IPS-20b (cell line): ENCODE results near the gene PRRT4.

Experiments
- H3K27ac ChIP-seq: one replicate; pipeline ENCODE4 v1.5.1; 2013; ENCODE audit warnings: low read length
- H3K27me3 ChIP-seq: 2 replicates; pipeline ENCODE4 v1.6.1; 2013; ENCODE audit warnings: mild to moderate bottlenecking, low read length, inconsistent platforms; ENCODE audit not compliant: insufficient read depth
- H3K36me3 ChIP-seq: 2 replicates; pipeline ENCODE4 v1.6.1; 2013; ENCODE audit warnings: low read depth, mild to moderate bottlenecking, inconsistent platforms, low read length, moderate library complexity; ENCODE audit not compliant: insufficient read depth
- H3K4me1 ChIP-seq: 2 replicates; pipeline ENCODE4 v1.6.1; 2013; ENCODE audit warnings: mild to moderate bottlenecking, control low read depth, inconsistent platforms, low read length, moderate library complexity; ENCODE audit not compliant: insufficient read depth
- H3K4me3 ChIP-seq: 2 replicates; pipeline ENCODE4 v1.5.1; 2013; ENCODE audit warnings: mild to moderate bottlenecking, low read length, inconsistent platforms
- H3K9ac ChIP-seq: 2 replicates; pipeline ENCODE4 v1.6.1; 2013; ENCODE audit warnings: low read depth, mild to moderate bottlenecking, inconsistent platforms, low read length, moderate library complexity
- H3K9me3 ChIP-seq: 2 replicates; pipeline ENCODE4 v1.6.1; 2013; ENCODE audit warnings: mild to moderate bottlenecking, low read depth, low read length, inconsistent platforms; ENCODE audit not compliant: insufficient read depth

Gene PRRT4

GRCh38 chr7:128404143-128404681 is 42.7 kb upstream of the PRRT4 start:
- H3K9ac ChIP-seq: no peak overlapping the region
- H3K36me3 ChIP-seq: peaks cover 13% of the 10 kb centered on the region; the same call in 1 of the 2 replicates
- no peak overlapping the region for H3K27ac ChIP-seq
- H3K4me3 ChIP-seq: peak overlapping the region; percentile 72; the same call in 1 of the 2 replicates
- peaks cover 54% of the 10 kb centered on the region for H3K27me3 ChIP-seq
- no peaks in the 10 kb centered on the region for H3K9me3 ChIP-seq
- H3K4me1 ChIP-seq: peaks cover 19% of the 10 kb centered on the region

- peak overlapping the region; percentile 72; the same call in 1 of the 2 replicates for H3K4me3 ChIP-seq
- H3K27me3 ChIP-seq: peaks cover 49% of the 10 kb centered on the region
- H3K9me3 ChIP-seq: no peaks in the 10 kb centered on the region
- H3K27ac ChIP-seq: no peak overlapping the region
- H3K4me1 ChIP-seq: peaks cover 14% of the 10 kb centered on the region
- no peak overlapping the region for H3K9ac ChIP-seq
- peaks cover 13% of the 10 kb centered on the region; the same call in 1 of the 2 replicates for H3K36me3 ChIP-seq
Observed at GRCh38 chr7:128403676-128404075, 42.2 kb upstream of the PRRT4 start.

- H3K27ac ChIP-seq: no peak overlapping the region
- peaks cover 35% of the 10 kb centered on the region for H3K27me3 ChIP-seq
- no peak overlapping the region for H3K9ac ChIP-seq
- no peaks in the 10 kb centered on the region for H3K9me3 ChIP-seq
- peaks cover 25% of the 10 kb centered on the region; the same call in 1 of the 2 replicates for H3K36me3 ChIP-seq
- H3K4me1 ChIP-seq: peaks cover 7% of the 10 kb centered on the region
- no peak overlapping the region for H3K4me3 ChIP-seq
Observed at GRCh38 chr7:128402356-128402755, 40.9 kb upstream of the PRRT4 start.

- Histone ChIP-seq H3K9me3 (no peaks in the 10 kb centered on the region), H3K9ac (no peak overlapping the region), H3K4me3 (no peak overlapping the region), H3K36me3 (peaks cover 30% of the 10 kb centered on the region; the same call in 1 of the 2 replicates), H3K27me3 (peaks cover 22% of the 10 kb centered on the region), H3K4me1 (peaks cover 7% of the 10 kb centered on the region), H3K27ac (no peak overlapping the region)
Observed at GRCh38 chr7:128400566-128400965, 39.1 kb upstream of the PRRT4 start.

- no peaks in the 10 kb centered on the region for H3K9me3 ChIP-seq
- peaks cover 30% of the 10 kb centered on the region; the same call in 1 of the 2 replicates for H3K36me3 ChIP-seq
- no peak overlapping the region for H3K27ac ChIP-seq
- peaks cover 7% of the 10 kb centered on the region for H3K4me1 ChIP-seq
- H3K9ac ChIP-seq: no peak overlapping the region
- H3K4me3 ChIP-seq: no peak overlapping the region
- H3K27me3 ChIP-seq: peaks cover 16% of the 10 kb centered on the region
Observed at GRCh38 chr7:128399991-128400390, 38.5 kb upstream of the PRRT4 start.

GRCh38 chr7:128398841-128399135 is 37.3 kb upstream of the PRRT4 start:
- Histone ChIP-seq H3K36me3 (peaks cover 30% of the 10 kb centered on the region; the same call in 1 of the 2 replicates), H3K27ac (no peak overlapping the region), H3K9ac (no peak overlapping the region), H3K4me1 (peaks cover under 1% of the 10 kb centered on the region; the same call in 1 of the 2 replicates), H3K9me3 (no peaks in the 10 kb centered on the region), H3K27me3 (peaks cover 4% of the 10 kb centered on the region), H3K4me3 (no peak overlapping the region)

- H3K36me3 ChIP-seq: peaks cover 30% of the 10 kb centered on the region; the same call in 1 of the 2 replicates
- no peaks in the 10 kb centered on the region; the same call in 1 of the 2 replicates for H3K27me3 ChIP-seq
- no peak overlapping the region for H3K27ac ChIP-seq
- no peaks in the 10 kb centered on the region for H3K9me3 ChIP-seq
- H3K4me3 ChIP-seq: no peak overlapping the region
- no peak overlapping the region for H3K9ac ChIP-seq
- H3K4me1 ChIP-seq: no peaks in the 10 kb centered on the region
Observed at GRCh38 chr7:128398016-128398840, 36.7 kb upstream of the PRRT4 start.

- Histone ChIP-seq H3K9ac (no peak overlapping the region), H3K4me3 (no peak overlapping the region), H3K27me3 (no peaks in the 10 kb centered on the region), H3K27ac (no peak overlapping the region), H3K36me3 (peaks cover 30% of the 10 kb centered on the region; the same call in 1 of the 2 replicates), H3K4me1 (no peaks in the 10 kb centered on the region), H3K9me3 (no peaks in the 10 kb centered on the region)
Observed at GRCh38 chr7:128396357-128396756, 34.9 kb upstream of the PRRT4 start.

- Histone ChIP-seq H3K4me1 (no peaks in the 10 kb centered on the region), H3K9ac (no peak overlapping the region), H3K36me3 (peaks cover 27% of the 10 kb centered on the region; the same call in 1 of the 2 replicates), H3K27ac (no peak overlapping the region), H3K27me3 (no peaks in the 10 kb centered on the region), H3K9me3 (no peaks in the 10 kb centered on the region), H3K4me3 (no peak overlapping the region)
Observed at GRCh38 chr7:128395748-128396147, 34.3 kb upstream of the PRRT4 start.

GRCh38 chr7:128394904-128395496 is 33.5 kb upstream of the PRRT4 start:
- Histone ChIP-seq H3K4me3 (no peak overlapping the region), H3K9me3 (no peaks in the 10 kb centered on the region), H3K27ac (no peak overlapping the region), H3K27me3 (no peaks in the 10 kb centered on the region), H3K4me1 (peaks cover under 1% of the 10 kb centered on the region; the same call in 1 of the 2 replicates), H3K9ac (no peak overlapping the region), H3K36me3 (peaks cover 20% of the 10 kb centered on the region; the same call in 1 of the 2 replicates)

- Histone ChIP-seq H3K36me3 (peaks cover 17% of the 10 kb centered on the region; the same call in 1 of the 2 replicates), H3K4me3 (no peak overlapping the region), H3K9ac (no peak overlapping the region), H3K9me3 (no peaks in the 10 kb centered on the region), H3K27ac (no peak overlapping the region), H3K4me1 (peaks cover 4% of the 10 kb centered on the region; the same call in 1 of the 2 replicates), H3K27me3 (peaks cover 6% of the 10 kb centered on the region)
Observed at GRCh38 chr7:128393526-128394330, 32.2 kb upstream of the PRRT4 start.
